ENCODE measurements around the gene TPRN. TPM values are rescaled to one million over a fixed set of nuclear protein-coding genes. Genes with fewer than 3 reads are reported as not detected.

Gene TPRN
- total RNA-seq, 1 donor from 2014 or later, result 20.7 TPM

GRCh38 chr9:137220317-137221094, 20.0 kb upstream of the TPRN start:
- H3K9me3 Mint-ChIP-seq (ENCODE audit: low read depth), result no peaks in the 10 kb centered on the region
- peak overlapping the region; percentile 47 for H3K4me3 Mint-ChIP-seq (ENCODE audit: low read depth)
- no peak overlapping the region for H3K27ac Mint-ChIP-seq
- H3K4me1 Mint-ChIP-seq (ENCODE audit: low read depth), result peaks cover 10% of the 10 kb centered on the region
- peaks cover 2% of the 10 kb centered on the region for H3K36me3 Mint-ChIP-seq (ENCODE audit: insufficient read depth)
- TF ChIP-seq, protein P1, sequence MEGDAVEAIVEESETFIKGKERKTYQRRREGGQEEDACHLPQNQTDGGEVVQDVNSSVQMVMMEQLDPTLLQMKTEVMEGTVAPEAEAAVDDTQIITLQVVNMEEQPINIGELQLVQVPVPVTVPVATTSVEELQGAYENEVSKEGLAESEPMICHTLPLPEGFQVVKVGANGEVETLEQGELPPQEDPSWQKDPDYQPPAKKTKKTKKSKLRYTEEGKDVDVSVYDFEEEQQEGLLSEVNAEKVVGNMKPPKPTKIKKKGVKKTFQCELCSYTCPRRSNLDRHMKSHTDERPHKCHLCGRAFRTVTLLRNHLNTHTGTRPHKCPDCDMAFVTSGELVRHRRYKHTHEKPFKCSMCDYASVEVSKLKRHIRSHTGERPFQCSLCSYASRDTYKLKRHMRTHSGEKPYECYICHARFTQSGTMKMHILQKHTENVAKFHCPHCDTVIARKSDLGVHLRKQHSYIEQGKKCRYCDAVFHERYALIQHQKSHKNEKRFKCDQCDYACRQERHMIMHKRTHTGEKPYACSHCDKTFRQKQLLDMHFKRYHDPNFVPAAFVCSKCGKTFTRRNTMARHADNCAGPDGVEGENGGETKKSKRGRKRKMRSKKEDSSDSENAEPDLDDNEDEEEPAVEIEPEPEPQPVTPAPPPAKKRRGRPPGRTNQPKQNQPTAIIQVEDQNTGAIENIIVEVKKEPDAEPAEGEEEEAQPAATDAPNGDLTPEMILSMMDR (IDR thresholded peaks at IDR 0.05; ENCODE audit: unreplicated experiment), result no peak
- DNase-seq (ENCODE audit: low spot score, unreplicated experiment), result no peak
- H3K27me3 Mint-ChIP-seq, result no peaks in the 10 kb centered on the region

GRCh38 chr9:137219757-137220316, 19.3 kb upstream of the TPRN start:
- no peaks in the 10 kb centered on the region for H3K27me3 Mint-ChIP-seq
- H3K27ac Mint-ChIP-seq, result no peak overlapping the region
- peaks cover 10% of the 10 kb centered on the region for H3K4me1 Mint-ChIP-seq (ENCODE audit: low read depth)
- H3K9me3 Mint-ChIP-seq (ENCODE audit: low read depth), result no peaks in the 10 kb centered on the region
- TF ChIP-seq, protein P1 (IDR thresholded peaks at IDR 0.05; ENCODE audit: unreplicated experiment), result no peak
- no peak for DNase-seq (ENCODE audit: low spot score, unreplicated experiment)
- peaks cover 3% of the 10 kb centered on the region for H3K36me3 Mint-ChIP-seq (ENCODE audit: insufficient read depth)
- peak overlapping the region; percentile 16 for H3K4me3 Mint-ChIP-seq (ENCODE audit: low read depth)

- Mint-ChIP-seq H3K27ac (peak overlapping the region; percentile 92), H3K4me1 (ENCODE audit: low read depth) (peaks cover 10% of the 10 kb centered on the region), H3K9me3 (ENCODE audit: low read depth) (no peaks in the 10 kb centered on the region), H3K4me3 (ENCODE audit: low read depth) (peak overlapping the region; percentile 53), H3K27me3 (no peaks in the 10 kb centered on the region), H3K36me3 (ENCODE audit: insufficient read depth) (peaks cover 3% of the 10 kb centered on the region)
- no peak for DNase-seq (ENCODE audit: low spot score, unreplicated experiment)
- TF ChIP-seq, protein P1 (IDR thresholded peaks at IDR 0.05; ENCODE audit: unreplicated experiment), result no peak
These were observed 18.3 kb upstream of the TPRN start for GRCh38 chr9:137218754-137219271.

DNA sequence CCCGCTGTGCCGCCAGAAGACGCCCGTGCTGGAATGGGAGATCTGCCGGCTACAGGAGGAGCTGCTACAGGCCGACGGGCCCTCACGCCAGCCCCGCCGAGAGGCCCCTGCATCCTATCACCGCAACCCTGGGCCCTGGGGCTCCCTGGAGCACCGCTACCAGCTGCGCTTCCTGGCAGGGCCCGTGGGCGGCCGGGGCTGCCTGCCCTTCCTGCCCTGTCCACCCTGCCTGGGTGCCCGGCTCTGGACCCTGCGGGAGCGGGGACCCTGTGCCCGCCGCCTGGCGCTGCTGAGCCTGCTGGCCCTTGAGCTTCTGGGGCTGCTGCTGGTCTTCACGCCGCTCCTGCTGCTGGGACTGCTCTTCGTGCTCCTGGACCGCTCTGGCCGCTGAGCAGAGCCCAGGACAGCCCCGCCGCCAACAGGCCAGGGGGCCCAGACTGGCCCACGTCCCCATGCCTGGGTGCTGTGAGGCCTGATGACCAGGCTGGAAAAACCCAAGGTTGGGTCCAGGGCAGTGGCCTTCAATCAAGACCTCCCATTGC, 17.7 kb upstream of the TPRN start:
- Mint-ChIP-seq H3K4me1 (ENCODE audit: low read depth) (peaks cover 10% of the 10 kb centered on the region), H3K27me3 (no peaks in the 10 kb centered on the region), H3K4me3 (ENCODE audit: low read depth) (peak overlapping the region; percentile 53), H3K36me3 (ENCODE audit: insufficient read depth) (peaks cover 3% of the 10 kb centered on the region), H3K9me3 (ENCODE audit: low read depth) (no peaks in the 10 kb centered on the region), H3K27ac (peak overlapping the region; percentile 92)
- no peak for DNase-seq (ENCODE audit: low spot score, unreplicated experiment)
- TF ChIP-seq, protein P1 (IDR thresholded peaks at IDR 0.05; ENCODE audit: unreplicated experiment), result no peak

All from progenitor cell of endocrine pancreas (in vitro differentiated cells).